NCI-H2029 (cell line): ENCODE results near the gene RAB9A.
"Not testable (repeated sequence)": the region's sequence is repeated elsewhere in the genome, so short reads cannot be mapped to it uniquely, and the experiment has no call there.

Experiments used
- DNase-seq: peaks from one replicate; lab custom pipeline; 2025; lab: John Stamatoyannopoulos, UW

Gene RAB9A

GRCh38 chrX:13669755-13670154, 19.2 kb upstream of the RAB9A start:
- DNase-seq, result not testable (repeated sequence)

GRCh38 chrX:13670197-13670596, 18.7 kb upstream of the RAB9A start:
- no peak for DNase-seq

GRCh38 chrX:13673016-13673415, 15.9 kb upstream of the RAB9A start:
- no peak for DNase-seq

GRCh38 chrX:13676885-13677284, 12.0 kb upstream of the RAB9A start:
- DNase-seq, result no peak

GRCh38 chrX:13679700-13680099, 9.2 kb upstream of the RAB9A start:
- DNase-seq, result not testable (repeated sequence)

- no peak for DNase-seq
These were observed 7.3 kb upstream of the RAB9A start for GRCh38 chrX:13681595-13681994.

- no peak for DNase-seq
These were observed 4.6 kb upstream of the RAB9A start for GRCh38 chrX:13684361-13684760.

GRCh38 chrX:13685126-13685763, 3.7 kb upstream of the RAB9A start:
- no peak for DNase-seq

GRCh38 chrX:13687203-13687602, 1.7 kb upstream of the RAB9A start:
- no peak for DNase-seq

- no peak for DNase-seq
These were observed 457 bp upstream of the RAB9A start for GRCh38 chrX:13688384-13688957.

- no peak for DNase-seq
These were observed 848 bp downstream of the RAB9A start for GRCh38 chrX:13689741-13690211.

GRCh38 chrX:13690836-13691235, 1.9 kb downstream of the RAB9A start:
- DNase-seq, result no peak

GRCh38 chrX:13691841-13692371, 3.0 kb downstream of the RAB9A start:
- DNase-seq, result no peak

GRCh38 chrX:13692771-13693231, 3.9 kb downstream of the RAB9A start:
- DNase-seq, result no peak

- no peak for DNase-seq
These were observed 4.5 kb downstream of the RAB9A start for GRCh38 chrX:13693341-13693961.

- DNase-seq, result no peak
These were observed 5.4 kb downstream of the RAB9A start for GRCh38 chrX:13694359-13694758.

- DNase-seq, result no peak
These were observed 6.1 kb downstream of the RAB9A start for GRCh38 chrX:13694983-13695382.

- no peak for DNase-seq
These were observed 6.7 kb downstream of the RAB9A start for GRCh38 chrX:13695601-13696115.

GRCh38 chrX:13697455-13697854, 8.5 kb downstream of the RAB9A start:
- no peak for DNase-seq

GRCh38 chrX:13697976-13698375, 9.0 kb downstream of the RAB9A start:
- no peak for DNase-seq

GRCh38 chrX:13698432-13698831, 9.5 kb downstream of the RAB9A start:
- DNase-seq, result no peak

GRCh38 chrX:13699183-13699826, 10.4 kb downstream of the RAB9A start:
- DNase-seq, result no peak
